ENCODE data around the gene SH3BP2.

GRCh38 chr4:2849267-2850152 lies 56.6 kb downstream of the SH3BP2 start:
- no peak for TF ChIP-seq POLR2AphosphoS5 (IDR thresholded peaks at IDR 0.05)
- no peak for TF ChIP-seq CTCF (IDR thresholded peaks at IDR 0.05 in 8 of 11, conservative IDR thresholded peaks at IDR 0.05 in 3 of 11)
- TF ChIP-seq POLR2A (IDR thresholded peaks at IDR 0.05): no peak
